Activated CD8-positive, alpha-beta memory T cell treated with anti-CD3 and anti-CD28 coated beads for 36 hours (primary cell): Measurements from ENCODE around the gene C12orf56. TPM values are rescaled to one million over a fixed set of nuclear protein-coding genes. Genes with fewer than 3 reads are reported as not detected.

Experiments used
- CTCF ChIA-PET: fragments of 350-600 bp; sonication (Branson Sonifier 250); formaldehyde crosslinking; loops from one replicate; lab custom pipeline; 2021; ENCODE audit warnings: antibody characterized with exemption; lab: Charles Lee
- POLR2A ChIA-PET: fragments of 350-600 bp; sonication (Branson Sonifier 250); formaldehyde crosslinking; loops from one replicate; lab custom pipeline; 2021; ENCODE audit warnings: antibody characterized with exemption; lab: Charles Lee
- total RNA-seq, 2 experiments: library from RNA; stranded (reverse); gene quantifications; one replicate each; pipeline ENCODE4 v1.2.3, GENCODE V29; 2021

Gene C12orf56, protein sequence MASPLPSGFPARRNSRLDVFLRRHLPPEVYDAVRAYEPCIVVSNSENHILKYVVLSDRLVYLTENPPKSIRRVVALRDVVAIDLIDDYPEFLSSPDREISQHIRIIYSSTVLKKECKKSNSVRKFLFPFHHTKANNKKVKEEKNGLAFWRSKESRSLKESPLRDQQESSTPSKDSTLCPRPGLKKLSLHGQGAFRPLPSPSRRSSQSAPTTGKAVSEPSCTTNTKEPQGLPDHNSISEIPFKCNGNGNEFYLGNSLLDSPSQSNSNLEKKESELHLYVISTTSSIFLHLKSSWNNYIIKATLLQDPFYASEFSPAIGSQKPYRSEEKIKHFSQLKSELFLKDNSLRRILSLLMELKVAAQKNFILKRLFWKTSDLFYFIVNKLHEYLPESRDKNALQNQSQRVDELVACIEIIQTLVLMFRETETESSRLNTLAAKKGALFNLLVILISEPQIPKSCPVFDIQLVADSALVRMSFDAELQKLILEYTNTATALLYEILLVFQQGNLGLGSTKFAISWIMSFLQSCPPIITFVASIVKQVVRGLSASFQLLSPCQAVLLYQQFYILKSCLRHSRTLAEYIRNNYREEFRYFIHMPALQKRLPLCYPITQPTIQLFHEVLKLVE
- total RNA-seq, result not detected

GRCh38 chr12:64390275-64390851 lies at the start of gene C12orf56:
Gene C12orf56, minus strand, starts transcription at chr12:64390758. Its CDS starts 193 bp downstream, at chr12:64390565.
- POLR2A ChIA-PET, result no interaction called here
- CTCF ChIA-PET, result no interaction called here

GRCh38 chr12:64440100-64440499 lies 49.5 kb upstream of the C12orf56 start:
- CTCF ChIA-PET, result no interaction called here
- POLR2A ChIA-PET, result interaction anchor here (0.6 kb wide), 1 partner anchor 17 kb away, joined by 3 read pairs; no protein-coding TSS in a partner anchor

GRCh38 chr12:64433915-64434314 lies 43.4 kb upstream of the C12orf56 start:
- POLR2A ChIA-PET, result no interaction called here
- CTCF ChIA-PET, result no interaction called here

DNA sequence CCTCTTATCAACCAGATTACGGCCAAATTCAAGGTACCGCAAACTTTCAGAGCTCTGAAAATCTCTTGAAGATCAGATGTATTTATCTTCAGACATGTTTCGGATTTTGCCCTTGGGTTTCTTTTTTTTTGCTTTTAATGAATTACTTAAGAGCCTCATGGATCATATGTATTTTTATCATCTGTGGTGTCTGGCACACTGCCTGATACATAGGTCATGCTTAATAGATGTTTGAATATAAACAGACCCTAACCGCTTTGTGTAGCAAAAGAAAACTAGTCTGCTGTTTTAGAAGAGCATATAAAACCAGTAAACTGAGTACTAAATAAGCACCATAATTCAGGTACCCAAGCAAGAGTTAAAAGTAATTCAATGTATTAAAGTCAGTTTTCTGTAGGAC lies 41.2 kb upstream of the C12orf56 start:
- ChIA-PET CTCF (no interaction called here), POLR2A (no interaction called here)

DNA sequence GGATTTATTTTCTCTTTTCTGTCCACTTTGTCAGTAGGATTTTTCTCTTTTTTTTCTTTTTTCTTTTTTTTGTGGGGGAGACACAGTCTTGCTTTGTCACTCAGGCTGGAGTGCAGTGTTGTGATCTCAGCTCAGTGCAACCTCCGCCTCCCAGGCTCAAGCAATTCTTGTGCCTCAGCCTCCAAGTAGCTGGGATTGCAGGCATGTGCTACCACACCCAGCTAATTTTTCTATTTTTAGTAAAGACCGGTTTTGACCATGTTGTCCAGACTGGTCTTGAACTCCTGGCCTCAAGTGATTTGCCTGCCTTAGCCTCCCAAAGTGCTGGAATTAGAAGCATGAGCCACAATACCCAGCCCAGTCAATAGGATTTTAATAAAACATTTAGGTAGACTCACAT lies 40.3 kb upstream of the C12orf56 start:
- ChIA-PET POLR2A (no interaction called here), CTCF (no interaction called here)

DNA sequence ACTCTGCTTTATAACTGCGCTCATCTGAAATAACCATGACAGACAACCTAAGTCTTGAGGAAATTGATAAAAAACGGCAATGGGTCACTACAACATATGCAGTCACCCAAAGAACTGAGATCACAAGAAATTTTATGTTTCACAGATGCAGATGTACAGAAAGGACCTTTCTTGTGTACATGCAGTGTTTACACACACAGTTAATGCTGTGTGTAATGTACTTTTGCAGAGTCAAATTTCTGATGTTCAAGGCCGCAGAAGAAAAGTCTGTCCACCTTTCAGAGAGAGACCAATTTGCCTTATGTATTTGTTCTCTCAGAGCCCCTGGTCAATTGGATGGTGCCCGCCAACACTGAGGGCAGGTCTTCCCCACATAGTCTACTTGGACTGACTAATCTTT lies 38.4 kb upstream of the C12orf56 start:
- CTCF ChIA-PET, result no interaction called here
- POLR2A ChIA-PET, result no interaction called here

DNA sequence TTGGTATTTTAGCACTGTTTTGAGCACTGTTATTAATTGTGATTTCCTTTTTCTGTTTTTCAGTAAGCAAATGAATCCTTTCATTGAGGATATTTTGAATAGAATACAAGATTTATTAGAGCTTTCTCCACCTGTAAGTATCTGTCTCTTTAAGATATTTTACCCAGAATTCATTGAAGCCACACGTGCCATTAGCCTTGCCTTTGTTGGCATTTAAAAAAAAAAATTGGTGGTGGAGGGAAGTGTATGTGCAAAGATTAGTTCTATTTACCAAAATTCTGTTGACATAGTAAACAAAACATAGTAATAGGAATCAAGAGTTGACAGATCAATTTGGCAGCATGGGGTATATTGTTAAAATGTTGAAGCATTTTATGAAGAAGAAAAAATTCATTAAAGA lies 37.4 kb upstream of the C12orf56 start:
- ChIA-PET CTCF (no interaction called here), POLR2A (no interaction called here)

- POLR2A ChIA-PET, result no interaction called here
- CTCF ChIA-PET, result no interaction called here
Measured at GRCh38 chr12:64419696-64420095, 29.1 kb upstream of the C12orf56 start.

GRCh38 chr12:64418209-64418608 lies 27.7 kb upstream of the C12orf56 start:
- ChIA-PET POLR2A (no interaction called here), CTCF (no interaction called here)

DNA sequence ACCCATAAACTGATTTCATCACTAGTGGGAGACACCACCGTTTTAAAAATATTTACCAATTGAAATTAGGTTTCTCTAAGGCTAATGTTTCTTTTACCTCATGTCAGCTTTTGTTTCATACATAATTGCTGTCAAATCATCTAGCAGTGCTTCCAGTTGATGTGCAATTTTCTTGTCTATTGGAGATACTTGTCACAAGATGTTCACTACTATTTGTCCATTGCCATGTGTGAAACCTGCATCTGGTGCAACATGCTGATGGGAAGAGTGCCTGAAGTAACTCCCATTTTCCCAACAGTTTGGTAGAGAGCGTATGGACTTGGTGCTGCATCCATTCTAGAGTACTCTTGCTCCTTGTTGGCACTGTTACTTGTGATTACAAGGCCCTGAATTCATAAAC lies 23.3 kb upstream of the C12orf56 start:
- ChIA-PET POLR2A (no interaction called here), CTCF (no interaction called here)

DNA sequence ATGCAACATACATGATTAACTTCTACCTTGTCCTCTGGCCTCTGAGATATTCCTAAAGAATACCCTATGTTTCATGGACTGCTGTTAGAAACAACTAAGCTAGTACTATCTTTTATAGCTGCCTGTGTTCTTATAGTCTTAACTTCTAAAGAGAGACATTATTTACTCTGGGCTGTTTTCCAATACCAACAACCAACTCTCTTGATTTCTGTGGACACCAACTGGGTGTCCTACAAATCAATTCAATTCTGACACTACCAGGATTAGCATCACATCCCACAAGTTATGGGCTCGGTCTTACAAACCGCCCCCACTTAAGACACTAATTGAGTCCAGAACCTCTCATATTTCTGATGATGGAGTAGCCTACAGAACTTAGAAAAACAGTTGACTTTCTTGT lies 21.9 kb upstream of the C12orf56 start:
- ChIA-PET CTCF (interaction anchor here (1.4 kb wide), 1 partner anchor 35 kb away, joined by 3 read pairs; no protein-coding TSS in a partner anchor), POLR2A (no interaction called here)

- CTCF ChIA-PET, result no interaction called here
Measured at GRCh38 chr12:64411427-64411826, 20.9 kb upstream of the C12orf56 start.

DNA sequence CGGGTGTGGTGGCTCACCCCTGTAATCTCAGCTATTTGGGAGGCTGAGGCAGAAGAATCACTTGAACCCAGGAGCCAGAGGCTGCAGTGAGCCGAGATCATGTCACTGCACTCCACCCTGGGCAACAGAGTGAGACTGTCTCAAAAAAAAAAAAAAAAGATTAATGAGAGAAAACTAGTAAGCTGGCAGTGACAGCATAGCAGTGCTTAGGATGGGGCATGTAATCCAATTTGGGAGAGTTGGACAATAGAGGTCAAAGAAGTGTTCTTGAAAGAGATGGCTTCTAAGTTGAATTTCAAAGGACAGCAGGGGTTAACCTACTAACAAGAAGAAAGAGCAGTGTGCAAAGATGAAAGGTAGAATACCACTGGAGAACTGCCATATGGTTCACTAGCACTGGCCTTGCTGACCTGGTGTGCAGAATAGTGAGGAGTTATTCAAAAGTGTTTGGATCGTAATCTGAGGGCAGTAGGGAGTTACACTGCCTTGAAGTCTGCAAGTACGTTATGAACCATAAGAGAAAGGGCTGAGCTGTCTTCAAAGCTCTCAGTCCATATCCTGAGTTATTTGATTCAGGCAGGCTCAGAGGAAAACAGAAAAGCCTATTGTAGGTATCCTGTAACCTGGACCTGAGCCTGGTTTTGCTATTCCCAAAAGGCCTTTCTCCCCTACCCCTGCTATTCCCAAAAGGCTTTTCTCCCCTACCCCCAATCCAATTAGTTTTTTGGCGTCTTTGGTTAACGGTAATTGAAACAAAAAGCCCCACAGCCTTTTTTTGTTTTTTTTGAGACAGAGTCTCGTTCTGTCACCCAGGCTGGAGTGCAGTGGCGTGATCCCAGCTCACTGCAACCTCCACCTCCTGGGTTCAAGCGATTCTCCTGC lies 17.0 kb upstream of the C12orf56 start:
- POLR2A ChIA-PET, result interaction anchor here (0.6 kb wide), 1 partner anchor 46 kb away, joined by 3 read pairs; no protein-coding TSS in a partner anchor
- CTCF ChIA-PET, result no interaction called here

More at GRCh38 chr12:64411427-64411826, 20.9 kb upstream of the C12orf56 start:
- POLR2A ChIA-PET, result no interaction called here

DNA sequence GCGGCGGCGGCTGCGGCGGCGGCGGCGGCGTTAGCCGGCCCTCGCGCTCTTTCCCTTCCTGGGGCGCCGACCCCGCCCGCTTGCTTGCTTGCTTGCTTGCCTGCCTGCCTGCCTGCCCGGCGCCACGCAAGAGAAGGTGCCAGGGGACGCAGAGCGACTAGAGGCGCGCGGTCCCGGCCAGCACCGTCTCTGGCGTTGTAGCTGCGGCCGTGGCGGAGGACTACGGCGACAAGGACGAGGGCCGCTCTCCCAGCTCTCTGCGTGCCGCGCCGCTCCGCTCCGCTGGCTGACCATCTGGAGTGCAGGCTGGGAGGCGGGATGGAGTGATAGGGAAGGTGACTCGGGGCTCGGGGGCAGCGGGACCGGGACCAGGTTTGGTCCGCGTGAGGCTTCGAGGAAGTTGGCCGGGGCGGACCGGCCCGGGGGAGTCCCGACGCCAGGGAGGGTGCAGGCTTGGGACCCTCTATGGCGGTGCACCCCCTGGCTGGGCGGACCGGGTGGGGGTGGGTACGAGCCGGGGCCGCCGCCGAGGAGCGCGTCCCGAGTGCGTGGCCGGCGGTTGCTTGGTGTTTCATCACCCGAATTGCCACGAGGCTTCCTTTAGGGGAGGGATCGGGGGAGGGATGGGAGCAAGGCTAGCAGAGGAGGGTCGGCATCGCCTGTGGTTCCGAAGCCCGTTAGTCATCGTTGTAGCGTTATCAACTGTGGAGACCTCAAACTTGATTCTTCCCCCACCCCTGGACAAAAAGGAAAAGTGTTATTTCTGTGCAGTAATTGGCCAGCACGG lies 14.1 kb upstream of the C12orf56 start:
- POLR2A ChIA-PET, result interaction anchor here (1.1 to 1.5 kb wide), 3 partner anchors 46 to 183 kb away, joined by 3 to 6 read pairs (median 5); partner anchors contain the start of gene KICS2
- CTCF ChIA-PET, result no interaction called here

DNA sequence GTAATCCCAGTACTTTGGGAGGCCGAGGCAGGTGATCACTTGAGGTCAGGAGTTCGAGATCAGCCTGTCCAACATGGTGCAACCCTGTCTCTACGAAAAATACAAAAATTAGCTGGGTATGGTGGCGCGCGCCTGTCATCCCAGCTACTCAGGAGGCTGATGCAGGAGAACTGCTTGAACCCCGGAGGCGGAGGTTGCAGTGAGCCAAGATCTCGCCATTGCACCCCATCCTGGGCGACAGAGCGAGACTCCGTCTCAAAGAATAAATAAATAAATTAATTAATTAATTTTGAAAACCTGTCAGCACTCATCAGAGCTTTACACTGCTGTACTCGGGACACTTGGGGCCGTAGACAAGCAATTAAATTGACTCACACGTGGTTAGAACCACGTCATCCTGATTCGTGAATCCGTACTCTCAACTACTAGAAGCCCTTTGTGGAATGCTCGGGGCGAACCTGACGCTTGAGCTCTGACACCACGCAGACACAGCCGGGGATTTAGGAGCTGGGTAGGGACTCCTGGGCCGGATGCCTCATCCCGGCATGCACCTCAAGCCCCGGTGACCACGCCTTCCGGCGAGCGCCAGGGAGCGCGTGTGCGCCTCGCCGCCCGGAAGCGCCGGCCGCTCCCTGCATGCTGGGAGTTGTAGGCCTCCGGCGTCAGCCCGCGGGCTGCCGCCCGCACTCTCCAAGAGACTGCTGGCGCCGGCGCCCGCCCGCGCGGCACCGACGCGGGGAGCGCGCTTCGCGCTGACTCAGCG lies 13.3 kb upstream of the C12orf56 start, which contains the start of gene XPOT:
Gene XPOT (plus strand): TSS at position 686 of the 763 bp plus-strand sequence. CDS start 5,644 bp downstream, outside the sequence.
- CTCF ChIA-PET, result interaction anchor here (0.9 kb wide), 1 partner anchor 623 kb away, joined by 3 read pairs; no protein-coding TSS in a partner anchor
- POLR2A ChIA-PET, result interaction anchor here (0.6 to 1.5 kb wide), 4 partner anchors 10 to 182 kb away, joined by 3 to 6 read pairs (median 4); partner anchors contain the start of gene KICS2

DNA sequence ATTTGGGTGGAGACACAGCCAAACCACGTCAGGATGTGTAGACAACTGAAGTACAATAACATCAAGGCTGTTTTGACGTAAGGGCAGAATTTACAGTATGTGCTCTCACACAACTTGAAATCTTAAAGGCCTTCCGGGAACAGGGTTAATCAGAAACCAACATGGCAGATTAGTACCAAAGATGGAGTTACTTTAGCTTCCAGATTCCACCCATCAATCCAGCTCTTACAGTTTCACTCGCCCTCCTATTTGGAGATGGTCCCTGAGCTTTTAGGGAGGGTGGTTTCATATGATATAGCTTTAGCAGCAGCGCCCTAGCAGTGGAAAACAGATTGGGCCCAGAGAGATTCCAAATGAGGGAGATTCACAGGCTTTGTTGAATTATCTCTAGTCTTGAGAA lies 11.6 kb upstream of the C12orf56 start:
- POLR2A ChIA-PET, result no interaction called here
- CTCF ChIA-PET, result interaction anchor here (0.6 kb wide), 1 partner anchor 870 kb away, joined by 4 read pairs; no protein-coding TSS in a partner anchor

DNA sequence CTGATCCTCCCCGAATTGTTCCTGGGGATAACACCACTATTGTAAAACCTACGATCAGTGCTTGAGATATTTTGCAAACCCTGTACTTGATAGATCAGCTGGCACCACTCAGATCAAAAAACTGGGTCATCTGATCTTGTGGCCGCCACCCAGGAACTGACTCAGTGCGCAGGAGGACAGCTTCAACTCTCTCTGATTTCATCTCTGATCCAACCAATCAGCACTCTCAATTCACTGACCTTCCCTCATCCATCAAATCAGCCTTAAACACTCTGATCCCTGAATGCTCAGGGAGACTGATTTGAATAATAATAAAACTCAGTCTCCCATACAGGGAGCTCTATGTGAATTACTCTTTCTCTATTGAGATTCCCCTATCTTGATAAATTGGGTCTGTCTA lies 9.5 kb upstream of the C12orf56 start:
- ChIA-PET CTCF (no interaction called here), POLR2A (no interaction called here)

DNA sequence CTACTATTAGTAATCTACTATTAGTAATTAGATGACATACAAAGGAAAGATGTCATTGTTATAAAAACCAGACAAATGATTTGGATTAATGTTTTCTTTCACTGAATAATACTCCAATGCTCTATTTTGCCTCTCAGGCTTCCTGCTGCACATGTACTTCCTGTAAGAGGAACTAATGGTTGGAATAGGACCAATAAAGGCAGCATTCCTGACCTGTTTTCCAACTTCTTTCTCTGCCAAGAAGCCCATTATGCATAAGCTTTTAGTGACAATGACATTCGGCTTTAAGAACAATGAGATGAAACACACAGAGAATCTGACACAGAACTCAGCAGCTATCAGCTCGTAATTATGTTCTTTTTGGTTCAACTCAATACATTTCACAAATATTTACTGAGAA lies 5.2 kb upstream of the C12orf56 start:
- ChIA-PET POLR2A (no interaction called here), CTCF (no interaction called here)
